ENCODE measurements around the gene SNX15.
"Not testable (repeated sequence)": the region's sequence is repeated elsewhere in the genome, so short reads cannot be mapped to it uniquely, and the experiment has no call there.

The SNX15 gene

GRCh38 chr11:65016705-65017104 lies 10.5 kb upstream of the SNX15 start:
- DNase-seq: no peak

DNA sequence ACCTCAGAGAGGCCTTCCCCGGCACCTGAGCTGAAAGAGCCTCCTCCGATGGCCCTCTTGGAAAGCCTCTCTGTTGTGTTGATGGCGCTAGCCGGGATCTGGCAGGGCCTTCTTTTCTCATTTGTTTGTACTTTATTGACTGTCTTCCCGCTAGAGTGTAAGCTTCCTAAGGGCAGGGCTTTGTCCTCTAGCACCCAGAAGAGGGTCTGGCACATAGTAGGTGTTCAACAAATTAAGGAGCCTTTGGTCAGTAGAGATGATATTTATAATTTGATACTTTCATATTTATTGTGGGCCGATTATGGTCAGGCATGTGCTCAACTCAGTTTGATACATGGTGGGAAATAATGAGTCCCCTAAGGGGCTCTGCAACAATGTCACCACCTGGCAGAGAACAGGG lies 9.3 kb upstream of the SNX15 start:
- DNase-seq: no peak

GRCh38 chr11:65019824-65020223 lies 7.4 kb upstream of the SNX15 start:
- no peak for DNase-seq

- no peak for DNase-seq
Measured at GRCh38 chr11:65021003-65021402, 6.2 kb upstream of the SNX15 start.

DNA sequence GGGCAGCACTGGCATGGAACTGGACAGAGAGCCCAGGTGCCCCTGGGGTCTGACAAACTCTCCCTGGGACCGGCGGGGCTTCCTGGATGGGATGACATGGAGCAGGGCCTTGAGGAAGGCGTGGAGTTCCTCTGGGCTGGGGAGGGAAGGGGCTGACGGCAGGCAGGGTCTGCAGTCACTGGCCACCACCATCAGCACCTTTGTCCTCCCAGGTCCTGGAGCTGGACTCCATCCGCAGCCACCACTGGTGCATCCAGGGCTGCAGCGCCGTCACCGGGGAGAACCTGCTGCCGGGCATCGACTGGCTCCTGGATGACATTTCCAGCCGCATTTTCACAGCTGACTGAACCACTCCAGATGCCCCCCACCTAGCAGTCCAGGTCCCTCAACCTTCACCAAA lies 5.7 kb upstream of the SNX15 start:
- DNase-seq: no peak

- DNase-seq: not testable (repeated sequence)
Measured at GRCh38 chr11:65023502-65023901, 3.7 kb upstream of the SNX15 start.

GRCh38 chr11:65026810-65027209 lies 429 bp upstream of the SNX15 start:
- DNase-seq: no peak

GRCh38 chr11:65032216-65032615 lies 5.0 kb downstream of the SNX15 start:
- no peak for DNase-seq

GRCh38 chr11:65034423-65034822 lies 7.2 kb downstream of the SNX15 start:
- no peak for DNase-seq

- DNase-seq: no peak
Measured at GRCh38 chr11:65035579-65035978, 8.3 kb downstream of the SNX15 start.

GRCh38 chr11:65036931-65037330 lies 9.7 kb downstream of the SNX15 start:
- no peak for DNase-seq

- DNase-seq: no peak
Measured at GRCh38 chr11:65040520-65040846, 13.2 kb downstream of the SNX15 start.

DNA sequence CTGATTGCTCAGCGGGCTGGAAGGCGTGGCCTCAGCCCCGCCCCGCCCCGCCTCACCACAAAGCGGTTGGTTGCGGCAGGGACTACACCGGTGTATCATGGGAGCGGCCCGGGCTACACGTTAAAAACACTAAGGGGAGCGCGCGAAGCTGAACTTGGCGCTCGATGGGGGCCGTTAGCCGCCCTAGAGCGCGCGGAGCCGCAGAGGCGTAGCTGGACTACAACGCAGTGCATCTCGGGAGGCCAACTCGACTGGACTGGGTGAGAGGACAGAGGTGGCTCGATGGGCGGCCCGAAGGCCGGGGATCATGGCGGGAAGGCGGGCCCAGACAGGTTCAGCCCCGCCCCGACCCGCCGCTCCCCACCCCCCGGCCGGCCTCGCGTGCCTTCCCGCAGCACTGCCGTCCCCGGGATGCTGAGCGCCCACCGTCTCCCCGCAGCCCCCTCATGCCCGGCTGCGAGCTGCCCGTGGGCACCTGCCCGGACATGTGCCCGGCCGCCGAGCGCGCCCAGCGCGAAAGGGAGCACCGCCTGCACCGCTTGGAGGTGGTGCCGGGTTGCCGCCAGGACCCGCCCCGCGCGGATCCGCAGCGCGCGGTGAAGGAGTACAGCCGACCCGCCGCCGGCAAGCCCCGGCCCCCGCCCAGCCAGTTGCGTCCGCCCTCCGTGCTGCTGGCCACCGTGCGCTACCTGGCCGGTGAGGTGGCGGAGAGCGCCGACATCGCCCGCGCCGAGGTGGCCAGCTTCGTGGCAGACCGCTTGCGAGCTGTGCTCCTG lies 13.8 kb downstream of the SNX15 start, which contains the start of gene SAC3D1:
TSS of gene SAC3D1 (plus strand) at position 364 of the 776 bp plus-strand sequence. CDS start at position 447, 83 bp downstream.
- DNase-seq: peak; percentile 95

DNA sequence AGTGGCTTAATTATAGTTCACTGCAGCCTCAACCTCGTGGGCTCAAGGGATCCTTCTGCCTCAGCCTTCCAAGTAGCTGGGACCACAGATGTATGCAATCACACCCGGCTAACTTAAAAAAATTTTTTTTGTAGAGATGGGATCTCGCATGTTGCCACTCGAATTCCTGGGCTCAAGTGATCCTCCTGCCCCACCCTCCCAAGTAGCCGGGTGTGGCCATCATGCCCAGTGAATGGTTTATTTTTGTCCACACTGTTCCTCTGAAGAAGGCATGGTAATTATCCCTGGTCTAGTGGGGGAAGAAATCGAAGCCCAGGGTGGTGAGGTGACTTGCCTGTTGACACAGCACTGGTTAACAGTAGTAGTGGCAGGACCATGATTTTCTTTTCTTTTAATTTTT lies 15.7 kb downstream of the SNX15 start:
- no peak for DNase-seq

- no peak for DNase-seq
Measured at GRCh38 chr11:65043881-65044501, 16.8 kb downstream of the SNX15 start.

GRCh38 chr11:65045061-65045460 lies 17.8 kb downstream of the SNX15 start:
- DNase-seq: no peak

DNA sequence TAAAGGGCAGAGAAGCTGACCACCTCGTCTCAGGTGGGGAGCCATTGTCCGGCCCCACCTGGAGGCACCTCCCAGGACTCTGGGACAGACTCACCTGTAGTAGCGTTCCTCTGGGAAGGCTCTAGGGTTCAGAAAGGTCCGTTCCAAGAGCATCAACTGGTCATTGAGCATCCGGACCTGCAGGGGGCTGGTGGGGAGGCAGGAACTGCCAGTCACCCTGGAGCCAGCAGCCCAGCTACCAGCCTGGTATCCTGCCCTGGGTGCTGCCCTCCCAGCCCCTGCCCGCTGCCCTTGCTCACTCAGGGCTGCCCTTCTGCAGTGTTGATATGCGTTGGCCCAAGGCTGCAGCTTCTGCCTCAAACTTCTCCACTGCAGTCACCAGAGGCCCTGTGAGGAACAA lies 18.5 kb downstream of the SNX15 start:
- no peak for DNase-seq

DNA sequence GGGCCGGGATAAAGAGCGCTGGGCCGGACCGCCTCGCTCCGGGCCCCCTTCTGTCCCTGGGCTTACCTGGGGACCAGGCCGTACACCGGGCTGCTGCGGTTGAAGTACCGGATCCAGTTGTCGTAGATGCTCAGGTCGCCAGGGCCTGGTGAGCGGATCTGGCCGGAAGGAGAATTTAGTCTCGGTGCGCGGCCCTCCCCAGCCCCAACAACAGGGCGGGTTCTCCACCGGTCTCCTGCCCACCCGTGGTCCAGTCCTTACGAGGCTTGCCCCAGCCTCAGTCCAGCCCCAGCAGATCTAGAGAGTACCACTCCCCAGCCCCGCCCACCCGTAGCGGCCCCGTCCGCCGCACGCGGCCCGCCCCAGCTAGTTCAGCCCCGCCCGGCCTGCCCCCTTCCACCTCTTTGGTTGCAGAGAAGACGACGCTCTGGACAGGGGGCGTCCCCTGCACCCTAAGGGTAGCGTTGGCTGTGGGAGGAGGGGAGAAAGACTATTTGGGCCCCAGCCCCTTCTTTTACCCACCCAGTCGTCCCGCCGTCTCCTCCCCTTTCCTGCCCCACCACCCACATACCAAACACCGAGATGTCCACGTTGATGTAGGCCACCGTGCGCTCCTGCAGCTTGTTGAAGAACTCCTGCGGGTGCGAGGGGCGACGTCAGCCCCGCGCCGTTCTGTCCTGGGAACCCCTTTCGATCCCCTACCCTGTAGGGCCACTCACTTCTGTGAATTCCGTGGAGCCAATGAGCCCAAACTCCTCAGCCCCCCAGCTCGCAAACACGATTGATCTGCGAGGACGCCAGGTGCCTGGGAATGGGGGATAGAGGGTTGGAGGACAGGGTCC lies 20.6 kb downstream of the SNX15 start:
- no peak for DNase-seq

- no peak for DNase-seq
Measured at GRCh38 chr11:65051398-65051858, 24.2 kb downstream of the SNX15 start.

DNA sequence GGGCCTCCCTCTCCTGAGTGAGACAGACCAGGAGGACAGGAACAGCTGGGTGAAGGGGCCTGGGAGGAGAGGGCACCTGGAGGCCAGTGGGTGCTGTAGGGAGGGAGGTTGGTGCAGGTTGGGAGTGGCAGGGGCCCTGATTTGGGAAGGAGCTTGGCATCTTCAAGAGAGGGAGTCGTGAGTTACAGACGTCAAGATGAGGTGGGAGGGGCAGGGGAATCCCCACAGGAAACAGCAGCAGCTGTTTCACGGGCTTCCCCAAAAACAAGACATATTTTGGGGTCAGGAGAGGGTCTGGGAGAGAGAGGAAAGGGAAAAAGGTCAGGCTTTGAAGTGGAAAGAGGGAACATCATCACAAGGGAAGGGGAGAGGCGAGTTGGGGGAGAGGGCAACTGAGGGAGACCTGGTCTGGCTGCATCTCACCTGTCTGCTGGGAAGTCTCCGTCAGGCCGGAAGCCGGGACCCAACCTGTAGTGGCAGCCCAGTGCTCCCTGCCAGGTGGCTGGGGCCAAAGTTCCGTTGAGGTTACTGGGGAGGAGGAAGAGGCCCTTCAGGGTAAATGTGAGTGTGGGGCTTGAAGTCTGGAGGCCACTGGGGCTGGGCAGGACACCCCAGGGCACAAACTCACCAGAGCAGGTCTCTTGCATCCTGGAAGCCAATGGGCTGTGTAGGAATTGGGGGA lies 26.7 kb downstream of the SNX15 start:
- no peak for DNase-seq

GRCh38 chr11:65055538-65055937 lies 28.3 kb downstream of the SNX15 start:
- DNase-seq: no peak

- DNase-seq: no peak
Measured at GRCh38 chr11:65056999-65057398, 29.8 kb downstream of the SNX15 start.

- DNase-seq: no peak
Measured at GRCh38 chr11:65057526-65057925, 30.3 kb downstream of the SNX15 start.

Data from NCI-H2171 (cell line).